Activated naive CD4-positive, alpha-beta T cell treated with anti-CD3 and anti-CD28 coated beads, Interleukin-2, amount 10 ng/mL, durations not matched to agents 5 hours and 36 hours (primary cell): Measurements from ENCODE around the gene FAM90A26. TPM values are rescaled to one million over a fixed set of nuclear protein-coding genes. Genes with fewer than 3 reads are reported as not detected.

ENCODE experiments used
- total RNA-seq, 2 experiments: library from RNA; stranded (reverse); gene quantifications; one replicate each; pipeline ENCODE4 v1.2.3, GENCODE V29; 2021

FAM90A26 gene
- total RNA-seq, result not detected

DNA sequence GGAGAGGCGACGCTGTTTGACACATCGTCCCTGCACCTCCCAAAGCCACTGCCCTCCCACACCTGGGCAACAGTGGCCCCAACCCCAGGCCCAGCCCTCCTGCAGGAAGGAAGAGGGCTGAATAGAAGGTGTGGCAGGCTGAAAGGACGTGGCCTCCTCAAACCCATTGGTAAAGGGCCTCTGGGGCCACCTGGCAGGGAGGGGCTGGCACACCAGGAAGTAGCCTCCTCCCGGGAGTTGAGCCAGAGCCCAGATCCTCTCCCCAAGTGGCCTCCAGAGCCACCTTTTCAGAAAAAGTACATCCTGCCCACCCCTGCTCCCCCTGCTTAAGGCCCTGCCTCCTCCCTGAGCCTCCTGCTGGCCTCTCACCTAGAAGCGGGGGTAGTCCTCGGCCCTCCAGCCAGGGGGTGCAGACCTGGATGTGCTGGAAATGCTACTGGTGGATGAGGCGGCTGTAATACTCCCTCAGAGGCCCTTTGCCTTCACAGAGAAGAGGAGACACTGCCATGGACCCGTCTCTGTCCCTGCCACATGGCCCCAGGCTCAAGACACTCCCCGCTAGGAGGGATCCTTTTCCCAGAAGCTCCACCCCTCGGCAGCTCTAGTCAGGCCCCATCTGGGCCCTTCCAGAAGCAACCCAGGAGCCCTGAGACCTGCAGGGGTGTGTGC, at the start of gene FAM90A26:
Gene FAM90A26, plus strand, starts transcription at position 619 of the 669 bp plus-strand sequence. CDS start 2,764 bp downstream, outside the sequence.

GRCh38 chr4:9210357-9210756, 40.1 kb downstream of the FAM90A26 start, which contains the start of gene USP17L10:
USP17L10 (plus strand) TSS chr4:9210657; CDS start chr4:9210657, 0 bp downstream.

GRCh38 chr4:9215105-9215504, 44.9 kb downstream of the FAM90A26 start, which contains the start of gene USP17L11:
USP17L11 (plus strand) TSS chr4:9215405; CDS start chr4:9215405, 0 bp downstream.

DNA sequence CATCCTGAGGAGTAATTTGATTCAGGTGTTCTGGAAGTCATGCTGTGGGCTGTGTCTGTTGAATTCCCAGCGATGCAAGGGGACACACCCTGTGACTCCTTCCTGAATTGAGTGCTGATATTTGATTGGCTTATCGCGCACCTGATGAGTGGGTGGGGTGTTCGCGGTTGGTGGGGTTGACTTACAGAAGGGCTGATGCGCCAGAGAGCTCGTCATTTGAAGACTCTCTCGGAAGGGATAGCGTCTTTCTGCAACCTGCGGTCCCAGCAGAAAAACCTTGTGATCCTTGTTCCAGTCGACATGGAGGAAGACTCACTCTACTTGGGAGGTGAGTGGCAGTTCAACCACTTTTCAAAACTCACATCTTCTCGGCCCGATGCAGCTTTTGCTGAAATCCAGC, 49.6 kb downstream of the FAM90A26 start, which contains the start of gene USP17L12:
Gene USP17L12, plus strand, starts transcription at position 301 of the 400 bp plus-strand sequence. Its CDS starts 0 bp downstream, at position 301.

DNA sequence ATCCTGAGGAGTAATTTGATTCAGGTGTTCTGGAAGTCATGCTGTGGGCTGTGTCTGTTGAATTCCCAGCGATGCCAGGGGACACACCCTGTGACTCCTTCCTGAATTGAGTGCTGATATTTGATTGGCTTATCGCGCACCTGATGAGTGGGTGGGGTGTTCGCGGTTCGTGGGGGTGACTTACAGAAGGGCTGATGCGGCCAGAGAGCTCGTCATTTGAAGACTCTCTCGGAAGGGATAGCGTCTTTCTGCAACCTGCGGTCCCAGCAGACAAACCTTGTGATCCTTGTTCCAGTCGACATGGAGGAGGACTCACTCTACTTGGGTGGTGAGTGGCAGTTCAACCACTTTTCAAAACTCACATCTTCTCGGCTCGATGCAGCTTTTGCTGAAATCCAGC, 54.4 kb downstream of the FAM90A26 start, which contains the start of gene USP17L13:
Gene USP17L13, plus strand, starts transcription at position 301 of the 400 bp plus-strand sequence. Its CDS starts 0 bp downstream, at position 301.

Other genes with a start within 250 kb of the FAM90A26 start
- not detected for gene USP17L10, start 40.2 kb downstream of the FAM90A26 start, total RNA-seq
- gene USP17L11, start 45.0 kb downstream of the FAM90A26 start, total RNA-seq, result not detected
- not detected for gene USP17L12, start 49.7 kb downstream of the FAM90A26 start, total RNA-seq
- not detected for gene USP17L13, start 54.5 kb downstream of the FAM90A26 start, total RNA-seq
- not detected for gene USP17L15, start 64.0 kb downstream of the FAM90A26 start, total RNA-seq
- gene USP17L17, start 73.5 kb downstream of the FAM90A26 start, total RNA-seq, result not detected
- not detected for gene USP17L18, start 78.2 kb downstream of the FAM90A26 start, total RNA-seq
- not detected for gene USP17L19, start 83.0 kb downstream of the FAM90A26 start, total RNA-seq
- gene USP17L20, start 87.7 kb downstream of the FAM90A26 start, total RNA-seq, result not detected
- gene USP17L21, start 92.5 kb downstream of the FAM90A26 start, total RNA-seq, result not detected
- not detected for gene USP17L22, start 97.2 kb downstream of the FAM90A26 start, total RNA-seq
- gene USP17L24, start 154.8 kb downstream of the FAM90A26 start, total RNA-seq, result not detected
- not detected for gene USP17L25, start 159.5 kb downstream of the FAM90A26 start, total RNA-seq
- not detected for gene USP17L26, start 164.2 kb downstream of the FAM90A26 start, total RNA-seq
- gene USP17L5, start 169.0 kb downstream of the FAM90A26 start, total RNA-seq, result not detected
- gene USP17L27, start 173.7 kb downstream of the FAM90A26 start, total RNA-seq, result not detected
- gene USP17L28, start 178.5 kb downstream of the FAM90A26 start, total RNA-seq, result not detected
- gene USP17L29, start 183.2 kb downstream of the FAM90A26 start, total RNA-seq, result not detected
- not detected for gene USP17L30, start 192.7 kb downstream of the FAM90A26 start, total RNA-seq